ENCODE measurements around the gene SNRK.

The SNRK gene

DNA sequence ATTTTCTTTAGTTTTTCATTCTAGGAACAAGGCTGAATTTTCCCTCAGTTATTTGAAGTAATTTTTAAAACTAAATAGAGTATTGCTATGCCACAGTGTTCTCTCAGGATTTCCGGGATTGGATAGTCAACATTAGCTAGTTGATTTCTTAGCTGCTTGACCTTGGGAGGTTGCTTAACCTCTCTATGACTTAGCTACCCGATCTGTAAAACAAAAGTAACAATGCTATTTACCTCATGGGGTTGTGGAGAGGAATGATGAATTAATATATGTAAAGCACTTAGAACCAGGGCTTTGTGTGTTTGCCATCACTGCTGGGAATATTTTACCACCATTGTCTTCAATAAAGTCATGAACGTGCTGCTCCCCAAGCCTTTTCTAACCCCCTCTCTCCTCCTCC is 57.5 kb downstream of the SNRK start:
- H3K4me3 ChIP-seq (ENCODE audit: low read depth, low read length): no peak overlapping the region
- TF ChIP-seq, protein P1, sequence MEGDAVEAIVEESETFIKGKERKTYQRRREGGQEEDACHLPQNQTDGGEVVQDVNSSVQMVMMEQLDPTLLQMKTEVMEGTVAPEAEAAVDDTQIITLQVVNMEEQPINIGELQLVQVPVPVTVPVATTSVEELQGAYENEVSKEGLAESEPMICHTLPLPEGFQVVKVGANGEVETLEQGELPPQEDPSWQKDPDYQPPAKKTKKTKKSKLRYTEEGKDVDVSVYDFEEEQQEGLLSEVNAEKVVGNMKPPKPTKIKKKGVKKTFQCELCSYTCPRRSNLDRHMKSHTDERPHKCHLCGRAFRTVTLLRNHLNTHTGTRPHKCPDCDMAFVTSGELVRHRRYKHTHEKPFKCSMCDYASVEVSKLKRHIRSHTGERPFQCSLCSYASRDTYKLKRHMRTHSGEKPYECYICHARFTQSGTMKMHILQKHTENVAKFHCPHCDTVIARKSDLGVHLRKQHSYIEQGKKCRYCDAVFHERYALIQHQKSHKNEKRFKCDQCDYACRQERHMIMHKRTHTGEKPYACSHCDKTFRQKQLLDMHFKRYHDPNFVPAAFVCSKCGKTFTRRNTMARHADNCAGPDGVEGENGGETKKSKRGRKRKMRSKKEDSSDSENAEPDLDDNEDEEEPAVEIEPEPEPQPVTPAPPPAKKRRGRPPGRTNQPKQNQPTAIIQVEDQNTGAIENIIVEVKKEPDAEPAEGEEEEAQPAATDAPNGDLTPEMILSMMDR (IDR thresholded peaks at IDR 0.05; ENCODE audit: low read depth, low read length): no peak
- DNase-seq (ENCODE audit: low read depth, low spot score): no peak
- in situ Hi-C loops (cut with HindIII; ENCODE audit: low sequenced_read_pairs): no loop called here

DNA sequence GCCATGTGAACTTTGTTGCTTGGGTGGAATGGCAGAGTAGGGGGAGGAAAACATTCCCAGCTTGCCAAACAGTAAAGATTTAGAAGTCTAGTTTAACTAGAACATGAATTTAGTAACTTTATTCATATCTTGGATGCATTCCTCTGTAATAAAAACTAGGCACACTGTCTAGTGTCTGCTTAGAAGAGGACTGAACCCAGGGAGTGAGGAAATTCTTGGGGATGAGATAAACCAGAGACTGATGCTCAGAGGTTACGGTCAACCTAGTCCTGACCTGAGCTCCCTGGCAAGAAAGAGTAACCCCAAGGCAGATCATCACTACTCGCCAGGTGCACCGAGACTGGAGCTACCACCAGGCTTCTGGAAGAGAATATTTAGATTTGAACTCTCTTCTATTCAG is 58.2 kb downstream of the SNRK start:
- H3K4me3 ChIP-seq (ENCODE audit: low read depth, low read length): no peak overlapping the region
- in situ Hi-C loops (cut with HindIII; ENCODE audit: low sequenced_read_pairs): no loop called here
- TF ChIP-seq, protein P1 (IDR thresholded peaks at IDR 0.05; ENCODE audit: low read depth, low read length): no peak
- no peak for DNase-seq (ENCODE audit: low read depth, low spot score)

DNA sequence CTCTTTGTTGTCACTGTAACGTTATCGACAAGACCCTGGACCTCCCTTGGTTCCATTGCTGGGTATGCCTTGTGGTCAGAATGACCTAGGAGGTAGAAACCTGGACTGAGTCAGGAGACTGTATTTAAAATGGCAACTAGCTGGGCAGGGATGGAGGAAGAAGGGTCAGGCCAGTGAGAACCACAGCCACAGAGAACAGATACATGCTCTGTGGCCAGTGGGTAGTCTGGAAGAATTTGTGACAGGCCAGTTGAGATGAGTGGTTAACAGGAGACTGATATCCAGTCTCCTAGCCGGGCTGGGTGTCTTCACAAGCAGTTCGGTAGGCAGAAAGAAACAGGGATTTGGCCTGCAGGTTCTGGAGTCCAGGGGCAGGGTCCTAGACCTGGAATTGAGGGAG is 58.9 kb downstream of the SNRK start:
- in situ Hi-C loops (cut with HindIII; ENCODE audit: low sequenced_read_pairs): no loop called here
- H3K4me3 ChIP-seq (ENCODE audit: low read depth, low read length): no peak overlapping the region
- no peak for DNase-seq (ENCODE audit: low read depth, low spot score)
- TF ChIP-seq, protein P1 (IDR thresholded peaks at IDR 0.05; ENCODE audit: low read depth, low read length): no peak

DNA sequence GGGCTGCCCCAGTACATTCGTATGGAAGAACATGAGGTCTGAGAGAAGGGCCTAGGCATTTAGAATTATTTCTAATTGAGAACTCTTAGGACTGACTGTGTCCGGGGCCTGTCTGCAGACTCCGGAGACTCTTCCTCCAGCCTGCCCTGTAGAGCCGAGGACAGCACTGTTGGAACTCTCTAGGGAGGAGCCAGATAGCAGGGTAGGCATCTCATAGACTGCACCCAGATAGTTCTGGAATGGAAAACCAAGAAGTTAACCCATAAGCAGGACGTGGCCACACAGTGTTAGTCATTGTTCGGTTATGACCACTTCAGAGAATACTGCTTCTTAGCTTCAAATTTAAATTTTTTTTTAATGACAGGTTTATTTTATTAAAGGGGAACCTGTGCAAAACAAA is 59.5 kb downstream of the SNRK start:
- peak; percentile 67 for DNase-seq (ENCODE audit: low read depth, low spot score)
- no peak overlapping the region for H3K4me3 ChIP-seq (ENCODE audit: low read depth, low read length)
- in situ Hi-C loops (cut with HindIII; ENCODE audit: low sequenced_read_pairs): no loop called here
- TF ChIP-seq, protein P1 (IDR thresholded peaks at IDR 0.05; ENCODE audit: low read depth, low read length): no peak

DNA sequence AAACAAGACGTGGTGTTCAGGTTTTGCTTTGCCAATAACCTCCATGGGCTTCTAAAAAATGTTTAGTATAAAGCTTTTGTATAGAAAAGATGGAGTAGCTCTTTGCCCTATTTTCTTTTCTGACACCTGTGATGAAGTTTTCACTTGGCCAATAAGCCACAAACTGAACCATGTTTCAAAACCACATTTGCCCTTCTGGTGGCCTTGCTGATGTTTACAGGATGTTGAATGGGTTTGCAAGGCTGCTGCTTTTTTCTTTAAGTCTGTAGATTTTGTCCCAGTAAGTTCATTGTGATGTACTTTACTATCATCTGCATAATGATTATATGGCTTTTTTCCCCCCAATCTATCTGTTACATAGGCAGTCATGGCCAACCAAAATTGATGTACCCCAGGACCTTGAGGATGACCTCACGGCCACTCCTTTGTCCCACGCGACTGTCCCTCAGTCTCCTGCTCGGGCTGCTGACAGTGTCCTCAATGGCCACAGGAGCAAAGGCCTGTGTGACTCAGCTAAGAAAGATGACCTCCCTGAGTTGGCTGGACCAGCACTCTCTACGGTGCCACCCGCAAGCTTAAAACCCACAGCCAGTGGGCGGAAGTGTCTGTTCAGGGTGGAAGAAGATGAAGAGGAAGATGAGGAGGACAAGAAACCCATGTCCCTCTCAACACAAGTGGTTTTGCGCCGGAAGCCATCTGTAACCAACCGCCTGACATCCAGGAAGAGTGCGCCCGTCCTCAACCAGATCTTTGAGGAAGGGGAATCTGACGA is 60.8 kb downstream of the SNRK start:
- DNase-seq (ENCODE audit: low read depth, low spot score): peak; percentile 38
- TF ChIP-seq, protein P1 (IDR thresholded peaks at IDR 0.05; ENCODE audit: low read depth, low read length): no peak
- no peak overlapping the region for H3K4me3 ChIP-seq (ENCODE audit: low read depth, low read length)
- in situ Hi-C loops (cut with HindIII; ENCODE audit: low sequenced_read_pairs): no loop called here

DNA sequence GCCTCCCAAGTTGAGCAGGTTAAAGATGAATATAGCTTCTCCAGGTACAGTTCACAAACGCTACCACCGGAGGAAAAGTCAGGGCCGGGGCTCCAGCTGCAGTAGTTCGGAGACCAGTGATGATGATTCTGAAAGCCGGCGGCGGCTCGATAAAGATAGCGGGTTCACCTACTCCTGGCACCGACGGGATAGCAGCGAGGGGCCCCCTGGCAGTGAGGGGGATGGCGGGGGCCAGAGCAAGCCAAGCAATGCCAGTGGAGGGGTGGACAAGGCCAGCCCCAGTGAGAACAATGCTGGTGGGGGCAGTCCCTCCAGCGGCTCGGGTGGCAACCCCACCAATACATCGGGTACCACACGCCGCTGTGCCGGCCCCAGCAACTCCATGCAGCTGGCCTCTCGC is 61.4 kb downstream of the SNRK start:
- in situ Hi-C loops (cut with HindIII; ENCODE audit: low sequenced_read_pairs): no loop called here
- no peak overlapping the region for H3K4me3 ChIP-seq (ENCODE audit: low read depth, low read length)
- TF ChIP-seq, protein P1 (IDR thresholded peaks at IDR 0.05; ENCODE audit: low read depth, low read length): no peak
- no peak for DNase-seq (ENCODE audit: low read depth, low spot score)

Data from astrocyte of the spinal cord (primary cell).